Ishikawa (cell line): Measurements from ENCODE around the gene GSKIP.

ENCODE experiments used
- CEBPB ChIP-seq: IDR thresholded peaks from 2 replicates; pipeline ENCODE4 v1.6.1; 2012
- TAF1 ChIP-seq: IDR thresholded peaks from 2 replicates; pipeline ENCODE4 v1.6.1; 2012; ENCODE audit warnings: low read depth, mild to moderate bottlenecking
- ZBTB7A ChIP-seq: IDR thresholded peaks from 2 replicates; pipeline ENCODE4 v1.6.1; 2012; ENCODE audit warnings: low read depth
- TF ChIP-seq, protein P1 (sequence below): IDR thresholded peaks from 2 replicates; pipeline ENCODE4 v1.6.1; 2012; ENCODE audit warnings: low read depth, mild to moderate bottlenecking
- TF ChIP-seq, protein P2 (sequence below): IDR thresholded peaks from 2 replicates; pipeline ENCODE4 v1.6.1; 2012

DNA sequence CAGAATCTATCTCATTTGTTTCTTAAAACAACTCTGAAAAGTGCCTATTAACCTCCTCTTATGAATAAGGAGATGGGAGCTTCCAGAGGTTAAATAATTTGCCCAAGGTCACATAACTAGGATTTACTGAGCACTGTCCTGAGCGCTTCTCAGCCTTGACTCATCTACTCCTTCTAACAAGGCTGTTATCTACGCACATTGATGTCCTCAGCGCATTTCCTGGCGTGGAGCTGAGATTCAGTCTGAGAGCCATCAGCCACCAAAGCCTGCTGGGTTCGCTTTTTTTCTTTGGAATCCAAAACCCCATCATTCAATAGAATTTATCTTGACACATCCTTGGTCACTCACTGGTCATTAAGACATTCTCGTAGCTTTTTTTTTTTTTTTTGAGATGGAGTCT is 57.9 kb downstream of the GSKIP start:
- TF ChIP-seq, protein P1, sequence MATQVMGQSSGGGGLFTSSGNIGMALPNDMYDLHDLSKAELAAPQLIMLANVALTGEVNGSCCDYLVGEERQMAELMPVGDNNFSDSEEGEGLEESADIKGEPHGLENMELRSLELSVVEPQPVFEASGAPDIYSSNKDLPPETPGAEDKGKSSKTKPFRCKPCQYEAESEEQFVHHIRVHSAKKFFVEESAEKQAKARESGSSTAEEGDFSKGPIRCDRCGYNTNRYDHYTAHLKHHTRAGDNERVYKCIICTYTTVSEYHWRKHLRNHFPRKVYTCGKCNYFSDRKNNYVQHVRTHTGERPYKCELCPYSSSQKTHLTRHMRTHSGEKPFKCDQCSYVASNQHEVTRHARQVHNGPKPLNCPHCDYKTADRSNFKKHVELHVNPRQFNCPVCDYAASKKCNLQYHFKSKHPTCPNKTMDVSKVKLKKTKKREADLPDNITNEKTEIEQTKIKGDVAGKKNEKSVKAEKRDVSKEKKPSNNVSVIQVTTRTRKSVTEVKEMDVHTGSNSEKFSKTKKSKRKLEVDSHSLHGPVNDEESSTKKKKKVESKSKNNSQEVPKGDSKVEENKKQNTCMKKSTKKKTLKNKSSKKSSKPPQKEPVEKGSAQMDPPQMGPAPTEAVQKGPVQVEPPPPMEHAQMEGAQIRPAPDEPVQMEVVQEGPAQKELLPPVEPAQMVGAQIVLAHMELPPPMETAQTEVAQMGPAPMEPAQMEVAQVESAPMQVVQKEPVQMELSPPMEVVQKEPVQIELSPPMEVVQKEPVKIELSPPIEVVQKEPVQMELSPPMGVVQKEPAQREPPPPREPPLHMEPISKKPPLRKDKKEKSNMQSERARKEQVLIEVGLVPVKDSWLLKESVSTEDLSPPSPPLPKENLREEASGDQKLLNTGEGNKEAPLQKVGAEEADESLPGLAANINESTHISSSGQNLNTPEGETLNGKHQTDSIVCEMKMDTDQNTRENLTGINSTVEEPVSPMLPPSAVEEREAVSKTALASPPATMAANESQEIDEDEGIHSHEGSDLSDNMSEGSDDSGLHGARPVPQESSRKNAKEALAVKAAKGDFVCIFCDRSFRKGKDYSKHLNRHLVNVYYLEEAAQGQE, result no peak
- TF ChIP-seq TAF1 (no peak), CEBPB (no peak), ZBTB7A (no peak)
- TF ChIP-seq, protein P2, sequence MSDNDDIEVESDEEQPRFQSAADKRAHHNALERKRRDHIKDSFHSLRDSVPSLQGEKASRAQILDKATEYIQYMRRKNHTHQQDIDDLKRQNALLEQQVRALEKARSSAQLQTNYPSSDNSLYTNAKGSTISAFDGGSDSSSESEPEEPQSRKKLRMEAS, result no peak
